HG03354 (cell line): ENCODE measurements around the gene ATP5F1D.

Source experiments
- ATAC-seq: cut with Tn5 transposase; IDR thresholded peaks from one replicate; pipeline ENCODE4 v1.9.1; 2021; ENCODE audit warnings: mild to moderate bottlenecking; ENCODE audit not compliant: unreplicated experiment, poor library complexity, severe bottlenecking

Gene ATP5F1D

GRCh38 chr19:1256646-1257474 lies 15.3 kb downstream of the ATP5F1D start:
- ATAC-seq = no peak

DNA sequence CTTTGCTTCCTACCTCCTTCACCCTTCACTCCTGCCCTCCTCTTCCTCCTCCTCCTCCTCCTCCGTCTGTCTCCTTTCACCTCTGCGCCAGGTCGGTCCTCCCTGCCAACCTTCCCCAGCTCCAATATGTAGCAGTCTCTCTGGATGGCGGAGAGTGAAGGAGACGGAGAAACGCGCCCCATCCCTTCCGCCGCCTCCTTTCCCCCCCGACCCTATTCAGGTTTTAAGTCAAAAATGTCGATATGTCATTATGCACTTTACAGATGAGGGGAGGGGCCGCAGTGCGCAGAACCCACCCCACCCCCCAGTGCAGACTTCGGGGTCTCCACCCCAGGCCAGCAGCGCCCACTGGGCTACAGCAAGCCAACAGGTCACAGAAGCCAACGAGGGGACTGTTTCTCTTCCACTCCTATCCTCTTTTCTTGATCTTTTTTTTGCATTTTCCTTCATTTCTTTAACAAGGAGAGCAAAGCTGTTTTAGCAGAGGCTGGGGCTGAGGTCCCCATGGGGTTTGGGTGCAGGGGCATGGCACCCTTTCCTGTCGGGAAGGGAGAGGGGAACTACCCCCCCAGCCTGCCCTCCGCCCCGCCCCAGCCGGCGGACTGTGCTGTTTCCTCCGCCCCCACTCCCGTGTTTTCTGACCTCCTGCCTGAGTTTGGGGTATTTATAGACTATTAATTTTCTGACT lies 16.1 kb downstream of the ATP5F1D start:
- ATAC-seq = no peak

DNA sequence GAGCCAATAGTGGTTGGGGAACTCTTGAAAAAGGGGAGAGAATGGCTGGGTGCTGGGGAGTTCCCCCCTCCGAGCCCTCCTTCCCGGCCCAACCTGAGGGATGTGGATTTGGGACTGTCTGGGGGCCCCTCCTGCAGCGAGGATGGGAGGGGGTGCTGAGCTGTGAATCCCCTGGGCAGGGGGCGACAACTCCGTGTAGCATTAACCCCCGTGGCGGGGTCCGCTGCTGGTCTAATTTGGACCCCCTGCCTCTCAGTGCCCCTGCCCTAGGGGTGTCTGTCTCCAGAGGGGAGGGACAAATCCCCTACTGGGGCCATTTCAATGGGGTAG lies 16.6 kb downstream of the ATP5F1D start:
- ATAC-seq = no peak

DNA sequence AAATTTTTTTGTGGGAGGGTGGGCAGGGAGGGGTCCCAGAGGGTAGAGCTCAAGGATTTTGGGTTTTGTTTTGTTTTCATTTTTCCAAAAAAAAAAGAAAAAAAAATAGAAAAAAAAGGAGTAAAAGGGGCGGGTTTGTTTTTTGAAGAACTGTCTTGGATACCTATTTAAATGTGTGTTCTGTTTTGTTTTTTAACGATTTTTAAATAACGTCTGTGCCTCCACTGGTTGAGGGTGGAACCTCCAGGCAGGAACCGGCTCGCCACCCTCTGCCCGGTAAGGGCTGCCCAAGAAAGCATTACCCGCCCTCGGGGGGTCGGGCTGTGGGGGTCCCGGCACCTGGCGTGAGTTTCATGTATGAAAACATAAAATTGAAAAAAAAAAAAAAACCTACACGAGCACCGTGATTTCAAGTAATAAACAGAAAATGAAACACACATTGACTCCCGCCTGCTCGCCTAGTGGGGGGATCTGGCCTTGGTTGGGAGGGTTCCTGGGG lies 17.2 kb downstream of the ATP5F1D start:
- ATAC-seq = no peak

DNA sequence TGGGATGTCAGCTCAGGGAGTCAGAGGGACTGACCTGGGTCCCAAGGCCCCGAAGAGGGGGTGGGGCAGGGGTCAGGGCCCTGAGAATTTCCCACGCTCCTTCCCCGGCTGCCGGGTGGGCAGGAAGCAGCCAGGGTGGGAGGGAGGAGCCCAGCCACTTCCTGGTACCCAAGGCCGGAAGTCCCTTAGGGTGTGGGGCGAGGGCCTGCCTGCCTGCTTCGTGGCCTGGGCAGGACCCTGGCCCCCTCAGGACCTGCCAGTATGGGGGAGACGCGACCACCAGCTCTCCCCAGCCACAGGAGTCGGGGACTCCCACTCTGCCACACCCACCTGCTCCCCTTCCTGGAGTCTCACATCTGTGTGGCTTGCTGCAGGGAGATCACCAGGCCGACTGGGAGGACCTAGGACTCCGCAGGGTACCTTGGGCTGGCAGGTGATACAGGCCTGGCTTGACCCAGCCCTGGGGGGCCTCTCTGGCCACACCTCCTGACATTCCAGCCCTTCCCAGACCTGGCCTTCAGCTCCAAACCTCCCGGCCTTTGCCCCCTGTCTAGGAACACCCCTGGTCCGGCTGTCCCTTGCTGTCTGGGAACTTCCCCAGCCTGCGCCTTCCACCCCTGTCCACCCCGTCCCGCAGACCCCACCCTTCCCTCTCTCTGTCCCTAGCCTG lies 17.8 kb downstream of the ATP5F1D start:
- peak; percentile 40 for ATAC-seq

DNA sequence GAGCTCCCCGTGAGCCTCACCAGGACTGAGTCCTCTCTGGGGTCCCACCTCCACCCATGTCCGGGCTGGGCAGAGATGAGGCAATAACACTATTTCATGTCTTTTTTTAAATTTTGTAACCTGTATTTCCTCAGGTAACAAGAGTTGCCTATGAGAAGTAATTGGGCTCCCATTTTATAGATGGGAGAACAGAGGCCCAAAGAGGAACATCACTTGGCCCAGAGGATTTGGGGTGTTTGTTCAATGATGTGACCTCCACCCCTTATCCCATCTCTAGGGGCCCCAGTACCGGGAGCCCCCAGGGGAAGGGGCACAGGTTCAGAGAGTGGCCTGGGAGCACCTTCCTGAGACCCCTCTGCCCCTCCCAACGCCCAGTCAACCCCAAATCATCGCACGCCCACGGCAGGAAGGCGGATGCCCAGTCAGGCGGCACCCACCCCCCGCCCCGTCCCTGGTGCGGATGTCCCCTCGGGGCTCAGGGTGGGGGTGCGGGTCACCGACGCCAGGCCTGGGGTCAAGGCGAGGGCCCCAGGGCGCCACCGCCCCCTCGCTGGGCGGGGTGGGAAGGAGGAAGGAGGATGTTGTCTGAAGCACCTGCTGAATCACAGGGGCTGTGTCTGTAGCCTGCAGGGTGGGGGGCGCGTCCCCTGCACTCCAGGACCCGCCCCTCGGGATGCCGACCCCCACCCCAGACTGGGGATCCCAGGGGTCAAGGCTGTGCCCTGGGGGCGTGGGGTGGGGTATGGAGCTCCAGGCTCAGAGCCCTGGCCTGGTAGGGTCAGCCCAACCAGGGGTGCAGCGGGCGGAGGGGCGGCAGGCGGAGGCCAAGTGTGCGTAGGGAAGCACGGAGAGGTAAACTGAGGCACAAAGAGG lies 18.6 kb downstream of the ATP5F1D start:
- ATAC-seq = peak; percentile 14

GRCh38 chr19:1260749-1261537 lies 19.4 kb downstream of the ATP5F1D start:
- peak; percentile 48 for ATAC-seq

GRCh38 chr19:1261538-1261797 lies 19.9 kb downstream of the ATP5F1D start:
- no peak for ATAC-seq

- no peak for ATAC-seq
These were observed 20.5 kb downstream of the ATP5F1D start for GRCh38 chr19:1261798-1262622.

- ATAC-seq = no peak
These were observed 21.1 kb downstream of the ATP5F1D start for GRCh38 chr19:1262623-1263123.

DNA sequence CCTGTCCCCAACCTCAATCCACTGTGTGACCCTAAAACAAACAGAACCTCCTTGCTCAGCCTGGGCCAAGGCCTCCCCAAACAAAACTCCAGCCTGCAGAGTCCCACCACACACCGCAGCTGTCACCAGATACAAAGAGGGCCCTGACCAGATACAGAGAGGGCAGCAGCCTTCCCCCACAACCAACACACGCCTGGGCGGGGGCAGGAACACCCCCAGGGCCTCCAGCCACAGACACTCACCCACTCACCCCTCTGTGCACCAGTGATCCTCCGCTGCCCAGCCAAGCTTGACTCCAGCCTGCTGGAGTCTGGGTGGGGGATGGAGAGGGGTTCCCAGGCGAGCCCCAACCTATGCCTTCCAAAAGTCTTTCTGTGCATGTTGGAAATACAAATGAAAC lies 21.6 kb downstream of the ATP5F1D start:
- ATAC-seq = no peak

GRCh38 chr19:1264801-1265614 lies 23.5 kb downstream of the ATP5F1D start:
- no peak for ATAC-seq

DNA sequence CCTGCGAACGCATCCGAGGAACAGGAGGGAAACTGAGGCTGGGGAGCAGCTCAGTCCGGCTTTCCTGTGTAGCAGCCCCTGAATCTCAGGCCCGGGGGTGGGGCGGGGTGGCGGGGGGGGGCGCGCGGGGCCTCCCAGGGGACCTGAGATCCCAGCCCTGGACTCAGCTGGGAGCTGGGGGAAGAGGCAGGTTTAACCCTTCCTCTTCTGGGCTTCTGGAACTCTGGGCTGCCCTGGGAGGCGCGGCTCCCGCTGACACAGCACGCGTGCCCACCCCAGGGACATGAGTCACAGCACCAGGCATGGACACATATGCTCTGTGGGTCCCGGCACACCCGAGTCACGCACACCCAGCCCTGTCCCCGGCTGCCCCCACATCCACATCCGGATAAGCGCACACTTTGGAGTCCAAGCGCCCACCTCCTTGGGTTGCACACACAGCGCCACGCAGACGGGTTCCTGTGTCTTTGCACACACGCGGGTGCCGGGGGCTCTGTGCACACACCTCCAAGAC lies 24.1 kb downstream of the ATP5F1D start:
- ATAC-seq = no peak

- peak; percentile 27 for ATAC-seq
These were observed 24.8 kb downstream of the ATP5F1D start for GRCh38 chr19:1266129-1266915.

GRCh38 chr19:1266916-1267476 lies 25.4 kb downstream of the ATP5F1D start:
- peak; percentile 18 for ATAC-seq
